AG08396 (cell line): ENCODE measurements around the gene ENO1.
"Not testable (repeated sequence)": the region's sequence is repeated elsewhere in the genome, so short reads cannot be mapped to it uniquely, and the experiment has no call there.

Experiments used
- DNase-seq: peaks from one replicate; pipeline ENCODE4 v3.0.0; 2012; ENCODE audit warnings: low spot score, mixed read lengths

The ENO1 gene

GRCh38 chr1:8896775-8897174 lies 18.3 kb upstream of the ENO1 start:
- DNase-seq = not testable (repeated sequence)

GRCh38 chr1:8892026-8892425 lies 13.5 kb upstream of the ENO1 start:
- DNase-seq = no peak

GRCh38 chr1:8891401-8891800 lies 12.9 kb upstream of the ENO1 start:
- DNase-seq = no peak

GRCh38 chr1:8889925-8890785 lies 11.7 kb upstream of the ENO1 start:
- peak; percentile 86 for DNase-seq

- no peak for DNase-seq
These were observed 10.8 kb upstream of the ENO1 start for GRCh38 chr1:8889103-8889846.

GRCh38 chr1:8886589-8886988 lies 8.1 kb upstream of the ENO1 start:
- DNase-seq = no peak

- DNase-seq = not testable (repeated sequence)
These were observed 7.6 kb upstream of the ENO1 start for GRCh38 chr1:8886031-8886524.

- DNase-seq = not testable (repeated sequence)
These were observed 5.6 kb upstream of the ENO1 start for GRCh38 chr1:8884105-8884504.

- DNase-seq = no peak
These were observed 5.0 kb upstream of the ENO1 start for GRCh38 chr1:8883491-8883890.

- peak; percentile 91 for DNase-seq
These were observed 1.6 kb upstream of the ENO1 start for GRCh38 chr1:8879922-8880676.

- DNase-seq = no peak
These were observed 1.0 kb upstream of the ENO1 start for GRCh38 chr1:8879464-8879921.

- DNase-seq = peak; percentile 99
These were observed 395 bp upstream of the ENO1 start for GRCh38 chr1:8878698-8879463.

GRCh38 chr1:8876087-8876486 lies 2.4 kb downstream of the ENO1 start:
- no peak for DNase-seq

- no peak for DNase-seq
These were observed 3.1 kb downstream of the ENO1 start for GRCh38 chr1:8875216-8875861.

- no peak for DNase-seq
These were observed 4.0 kb downstream of the ENO1 start for GRCh38 chr1:8874230-8875201.

GRCh38 chr1:8873506-8874229 lies 4.8 kb downstream of the ENO1 start:
- DNase-seq = peak; percentile 91

GRCh38 chr1:8873001-8873400 lies 5.5 kb downstream of the ENO1 start:
- no peak for DNase-seq

- DNase-seq = no peak
These were observed 6.5 kb downstream of the ENO1 start for GRCh38 chr1:8871965-8872399.

GRCh38 chr1:8871539-8871935 lies 6.9 kb downstream of the ENO1 start:
- no peak for DNase-seq
